C4-2B (cell line): ENCODE measurements around the gene CNTN5.

Experiments used
- CTCF ChIP-seq: fragments of 450-650 bp; conservative IDR thresholded peaks from 2 replicates; pipeline ENCODE4 v1.5.1; 2017; ENCODE audit warnings: mild to moderate bottlenecking
- ZFX ChIP-seq: fragments of 450-650 bp; IDR thresholded peaks from 2 replicates; pipeline ENCODE4 v1.6.1; 2017

GRCh38 chr11:99671808-99672409 is 651.2 kb downstream of the CNTN5 start:
- TF ChIP-seq CTCF (no peak), ZFX (no peak)
